ENCODE data around the gene MCC.

The MCC gene

GRCh38 chr5:113071401-113071800 lies 416.9 kb downstream of the MCC start:
- TF ChIP-seq POLR2A (IDR thresholded peaks at IDR 0.05; ENCODE audit: low read length) (no peak), GATA1 (IDR thresholded peaks at IDR 0.05; ENCODE audit: low read depth, low read length) (no peak)
- peak in 1 of 2 experiments; percentile 9 for DNase-seq

GRCh38 chr5:113070901-113071300 lies 417.4 kb downstream of the MCC start:
- TF ChIP-seq POLR2A (IDR thresholded peaks at IDR 0.05; ENCODE audit: low read length) = no peak
- no peak for TF ChIP-seq GATA1 (IDR thresholded peaks at IDR 0.05; ENCODE audit: low read depth, low read length)
- no peak for DNase-seq

GRCh38 chr5:113068559-113068958 lies 419.7 kb downstream of the MCC start:
- no peak for TF ChIP-seq GATA1 (IDR thresholded peaks at IDR 0.05; ENCODE audit: low read depth, low read length)
- TF ChIP-seq POLR2A (IDR thresholded peaks at IDR 0.05; ENCODE audit: low read length) = no peak
- DNase-seq = no peak

- TF ChIP-seq POLR2A (IDR thresholded peaks at IDR 0.05; ENCODE audit: low read length) = no peak
- TF ChIP-seq GATA1 (IDR thresholded peaks at IDR 0.05; ENCODE audit: low read depth, low read length) = no peak
- no peak for DNase-seq
These were observed 420.5 kb downstream of the MCC start for GRCh38 chr5:113067635-113068344.

- no peak for DNase-seq
- no peak for TF ChIP-seq GATA1 (IDR thresholded peaks at IDR 0.05; ENCODE audit: low read depth, low read length)
- TF ChIP-seq POLR2A (IDR thresholded peaks at IDR 0.05; ENCODE audit: low read length) = no peak
These were observed 422.6 kb downstream of the MCC start for GRCh38 chr5:113065626-113066025.

GRCh38 chr5:113064806-113065205 lies 423.4 kb downstream of the MCC start:
- no peak for DNase-seq
- TF ChIP-seq GATA1 (IDR thresholded peaks at IDR 0.05; ENCODE audit: low read depth, low read length) (no peak), POLR2A (IDR thresholded peaks at IDR 0.05; ENCODE audit: low read length) (no peak)

GRCh38 chr5:113063927-113064326 lies 424.3 kb downstream of the MCC start:
- DNase-seq = no peak

GRCh38 chr5:113062869-113063508 lies 425.3 kb downstream of the MCC start:
- no peak for DNase-seq
- TF ChIP-seq POLR2A (IDR thresholded peaks at IDR 0.05; ENCODE audit: low read length) (no peak), GATA1 (IDR thresholded peaks at IDR 0.05; ENCODE audit: low read depth, low read length) (no peak)

More at GRCh38 chr5:113063927-113064326, 424.3 kb downstream of the MCC start:
- TF ChIP-seq POLR2A (IDR thresholded peaks at IDR 0.05; ENCODE audit: low read length) (no peak), GATA1 (IDR thresholded peaks at IDR 0.05; ENCODE audit: low read depth, low read length) (no peak)

GRCh38 chr5:113061846-113062780 lies 426.1 kb downstream of the MCC start:
- DNase-seq = no peak
- TF ChIP-seq GATA1 (IDR thresholded peaks at IDR 0.05; ENCODE audit: low read depth, low read length) (no peak), POLR2A (IDR thresholded peaks at IDR 0.05; ENCODE audit: low read length) (no peak)

GRCh38 chr5:113060408-113061025 lies 427.7 kb downstream of the MCC start:
- TF ChIP-seq POLR2A (IDR thresholded peaks at IDR 0.05; ENCODE audit: low read length) (no peak), GATA1 (IDR thresholded peaks at IDR 0.05; ENCODE audit: low read depth, low read length) (no peak)
- no peak for DNase-seq

GRCh38 chr5:113059232-113060040 lies 428.8 kb downstream of the MCC start:
- DNase-seq = no peak
- TF ChIP-seq GATA1 (IDR thresholded peaks at IDR 0.05; ENCODE audit: low read depth, low read length) (no peak), POLR2A (IDR thresholded peaks at IDR 0.05; ENCODE audit: low read length) (no peak)

- DNase-seq = no peak
- TF ChIP-seq GATA1 (IDR thresholded peaks at IDR 0.05; ENCODE audit: low read depth, low read length) = no peak
- TF ChIP-seq POLR2A (IDR thresholded peaks at IDR 0.05; ENCODE audit: low read length) = no peak
These were observed 429.5 kb downstream of the MCC start for GRCh38 chr5:113058706-113059226.

GRCh38 chr5:113058269-113058668 lies 430.0 kb downstream of the MCC start:
- no peak for TF ChIP-seq POLR2A (IDR thresholded peaks at IDR 0.05; ENCODE audit: low read length)
- TF ChIP-seq GATA1 (IDR thresholded peaks at IDR 0.05; ENCODE audit: low read depth, low read length) = no peak
- DNase-seq = no peak

Measured in erythroblast (primary cell).